Activated CD8-positive, alpha-beta T cell treated with anti-CD3 and anti-CD28 coated beads, Interleukin-2, amount 10 ng/mL, durations not matched to agents 7 days and 5 days (primary cell): ENCODE results near the gene TWIST2. TPM values are rescaled to one million over a fixed set of nuclear protein-coding genes. Genes with fewer than 3 reads are reported as not detected.

Experiments used
- ATAC-seq: fragments of 150-1000 bp; cut with Tn5 transposase; one replicate; pipeline ENCODE4 v1.10.0; 2021; ENCODE audit warnings: moderate library complexity
- CTCF ChIA-PET: fragments of 350-600 bp; sonication (Branson Sonifier 250); formaldehyde crosslinking; loops from one replicate; lab custom pipeline; 2021; ENCODE audit warnings: antibody characterized with exemption; lab: Charles Lee
- POLR2A ChIA-PET: fragments of 350-600 bp; sonication (Branson Sonifier 250); formaldehyde crosslinking; loops from one replicate; lab custom pipeline; 2021; ENCODE audit warnings: antibody characterized with exemption; lab: Charles Lee
- DNase-seq: peaks from one replicate; pipeline ENCODE4 v3.0.0-alpha.2; 2020
- H3K27ac Mint-ChIP-seq: one replicate; pipeline ENCODE4 v1.8.0; 2021; ENCODE audit warnings: mild to moderate bottlenecking, mixed read lengths
- H3K27me3 Mint-ChIP-seq: one replicate; pipeline ENCODE4 v1.8.0; 2021; ENCODE audit warnings: low read depth, mixed read lengths
- H3K36me3 Mint-ChIP-seq: one replicate; pipeline ENCODE4 v1.8.0; 2021; ENCODE audit warnings: low read depth, mixed read lengths
- H3K4me1 Mint-ChIP-seq: one replicate; pipeline ENCODE4 v1.8.0; 2021; ENCODE audit warnings: low read depth, mixed read lengths
- H3K4me3 Mint-ChIP-seq: one replicate; pipeline ENCODE4 v1.8.0; 2021; ENCODE audit warnings: mild to moderate bottlenecking, mixed read lengths
- H3K9me3 Mint-ChIP-seq: one replicate; pipeline ENCODE4 v1.8.0; 2022; ENCODE audit warnings: mixed read lengths; ENCODE audit not compliant: insufficient read depth
- total RNA-seq, 2 experiments: library from RNA; stranded (reverse); gene quantifications; one replicate each; pipeline ENCODE4 v1.2.3, GENCODE V29; 2021

The TWIST2 gene
- total RNA-seq, 2 experiments from 2014 or later: not detected

- ChIA-PET POLR2A (no interaction called here), CTCF (no interaction called here)
- Mint-ChIP-seq H3K36me3 (no peaks in the 10 kb centered on the region), H3K27me3 (no peaks in the 10 kb centered on the region), H3K4me3 (no peak overlapping the region), H3K4me1 (no peaks in the 10 kb centered on the region), H3K27ac (no peak overlapping the region), H3K9me3 (no peaks in the 10 kb centered on the region)
- ATAC-seq (no peak), DNase-seq (no peak)
Observed at GRCh38 chr2:238915596-238915995, 67.7 kb downstream of the TWIST2 start.

- ChIA-PET POLR2A (no interaction called here), CTCF (no interaction called here)
- H3K36me3 Mint-ChIP-seq: no peaks in the 10 kb centered on the region
- no peaks in the 10 kb centered on the region for H3K4me1 Mint-ChIP-seq
- DNase-seq: no peak
- no peak for ATAC-seq
- H3K9me3 Mint-ChIP-seq: no peaks in the 10 kb centered on the region
- no peak overlapping the region for H3K4me3 Mint-ChIP-seq
- no peaks in the 10 kb centered on the region for H3K27me3 Mint-ChIP-seq
- no peak overlapping the region for H3K27ac Mint-ChIP-seq
Observed at GRCh38 chr2:238916176-238916874, 68.4 kb downstream of the TWIST2 start.

DNA sequence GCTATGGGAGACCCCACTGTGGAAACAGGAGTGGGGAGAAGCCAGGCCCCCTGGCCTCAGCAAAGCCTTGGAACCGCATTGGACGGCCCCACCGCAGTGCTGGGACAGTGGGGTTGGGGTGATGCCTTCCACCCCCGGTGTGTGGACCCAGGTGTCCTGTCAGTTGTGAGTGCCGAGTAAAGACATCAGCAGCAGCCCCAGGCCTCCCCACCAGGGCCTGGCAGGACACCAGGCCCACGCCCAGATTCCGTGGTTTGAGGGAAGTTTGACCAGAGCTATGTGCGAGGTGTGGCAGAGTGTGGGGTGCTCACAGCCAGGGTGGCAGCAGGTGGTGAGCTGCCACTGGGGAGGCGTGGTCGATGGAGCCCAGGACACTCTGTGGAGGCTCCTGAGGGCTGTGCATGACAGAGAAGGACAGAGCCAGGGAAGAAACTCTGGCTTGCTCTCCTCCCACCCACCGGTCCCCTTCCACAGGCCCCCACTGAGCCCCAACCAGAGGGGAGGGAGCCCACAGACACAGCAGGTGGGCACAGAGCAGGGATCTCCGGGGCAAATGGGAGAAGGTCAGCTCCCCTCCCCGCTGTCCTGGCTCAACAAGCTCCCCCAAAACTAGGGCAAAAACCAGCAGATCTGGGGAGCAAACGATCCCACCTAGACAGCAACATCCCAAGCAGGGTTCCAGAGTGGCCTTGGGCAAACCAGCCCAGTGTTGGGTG is 69.1 kb downstream of the TWIST2 start:
- POLR2A ChIA-PET: no interaction called here
- Mint-ChIP-seq H3K27ac (no peak overlapping the region), H3K4me1 (no peaks in the 10 kb centered on the region), H3K9me3 (no peaks in the 10 kb centered on the region), H3K4me3 (no peak overlapping the region), H3K36me3 (no peaks in the 10 kb centered on the region), H3K27me3 (no peaks in the 10 kb centered on the region)
- CTCF ChIA-PET: no interaction called here
- no peak for DNase-seq
- ATAC-seq: no peak

DNA sequence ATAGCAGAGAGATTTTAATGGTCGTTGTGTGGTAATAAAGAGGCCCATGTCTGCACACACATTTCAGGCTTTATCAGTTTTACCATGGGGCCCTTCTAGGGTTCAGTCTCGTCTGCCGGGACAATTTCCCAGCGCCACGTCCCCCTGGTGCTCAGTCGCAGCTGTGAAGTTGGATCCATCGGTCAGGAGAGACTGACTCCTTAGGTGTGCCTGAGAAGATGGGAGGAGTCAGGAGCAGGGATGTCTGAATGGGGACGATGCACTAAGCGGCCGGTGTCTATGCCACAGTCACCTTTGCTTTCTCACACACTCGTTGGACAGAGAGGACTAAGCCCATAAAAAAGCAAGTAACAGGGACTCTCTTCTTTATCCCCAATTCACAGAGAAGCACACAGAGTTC is 71.4 kb downstream of the TWIST2 start:
- H3K9me3 Mint-ChIP-seq: no peaks in the 10 kb centered on the region
- POLR2A ChIA-PET: no interaction called here
- ATAC-seq: no peak

GRCh38 chr2:238920053-238920452 is 72.2 kb downstream of the TWIST2 start:
- Mint-ChIP-seq H3K36me3 (no peaks in the 10 kb centered on the region), H3K27ac (no peak overlapping the region), H3K27me3 (no peaks in the 10 kb centered on the region), H3K4me3 (no peak overlapping the region), H3K9me3 (no peaks in the 10 kb centered on the region), H3K4me1 (no peaks in the 10 kb centered on the region)
- ATAC-seq (no peak), DNase-seq (no peak)
- ChIA-PET CTCF (no interaction called here), POLR2A (no interaction called here)

More for the DNA sequence above, 71.4 kb downstream of the TWIST2 start:
- Mint-ChIP-seq H3K4me3 (no peak overlapping the region), H3K27ac (no peak overlapping the region), H3K27me3 (no peaks in the 10 kb centered on the region), H3K36me3 (no peaks in the 10 kb centered on the region), H3K4me1 (no peaks in the 10 kb centered on the region)
- CTCF ChIA-PET: no interaction called here
- no peak for DNase-seq

DNA sequence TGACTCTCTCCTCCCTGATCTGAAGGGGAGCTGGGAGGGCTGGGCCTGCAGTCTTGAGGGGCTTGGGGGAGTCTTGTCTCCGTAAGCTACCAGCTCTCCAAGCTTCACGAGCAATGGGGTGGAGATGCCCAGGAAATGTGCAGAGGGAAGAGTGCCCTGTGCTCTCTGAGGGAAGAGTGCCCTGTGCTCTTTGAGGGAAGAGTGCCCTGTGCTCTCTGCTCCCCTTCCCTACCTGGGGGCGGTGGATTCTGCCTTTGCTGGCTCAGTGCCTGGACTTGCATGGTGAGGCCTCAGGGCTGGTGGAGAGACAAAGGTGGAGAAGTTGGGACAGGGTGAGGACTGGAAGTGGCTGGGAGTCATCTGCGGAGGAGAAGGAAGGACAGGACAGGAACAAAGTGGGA is 72.7 kb downstream of the TWIST2 start:
- Mint-ChIP-seq H3K27me3 (no peaks in the 10 kb centered on the region), H3K9me3 (no peaks in the 10 kb centered on the region), H3K4me1 (no peaks in the 10 kb centered on the region), H3K27ac (no peak overlapping the region), H3K4me3 (no peak overlapping the region), H3K36me3 (no peaks in the 10 kb centered on the region)
- CTCF ChIA-PET: no interaction called here
- DNase-seq (no peak), ATAC-seq (no peak)
- POLR2A ChIA-PET: no interaction called here

GRCh38 chr2:238921259-238921658 is 73.4 kb downstream of the TWIST2 start:
- H3K4me1 Mint-ChIP-seq: no peaks in the 10 kb centered on the region
- DNase-seq (no peak), ATAC-seq (no peak)
- ChIA-PET POLR2A (no interaction called here), CTCF (no interaction called here)
- no peak overlapping the region for H3K27ac Mint-ChIP-seq
- H3K36me3 Mint-ChIP-seq: no peaks in the 10 kb centered on the region
- no peaks in the 10 kb centered on the region for H3K27me3 Mint-ChIP-seq
- no peaks in the 10 kb centered on the region for H3K9me3 Mint-ChIP-seq
- no peak overlapping the region for H3K4me3 Mint-ChIP-seq

- CTCF ChIA-PET: no interaction called here
- no peaks in the 10 kb centered on the region for H3K27me3 Mint-ChIP-seq
- no peak overlapping the region for H3K4me3 Mint-ChIP-seq
- no peaks in the 10 kb centered on the region for H3K4me1 Mint-ChIP-seq
- H3K9me3 Mint-ChIP-seq: no peaks in the 10 kb centered on the region
- H3K27ac Mint-ChIP-seq: no peak overlapping the region
- no peaks in the 10 kb centered on the region for H3K36me3 Mint-ChIP-seq
- DNase-seq (no peak), ATAC-seq (no peak)
- POLR2A ChIA-PET: no interaction called here
Observed at GRCh38 chr2:238921681-238922319, 73.9 kb downstream of the TWIST2 start.

GRCh38 chr2:238922435-238922834 is 74.5 kb downstream of the TWIST2 start:
- POLR2A ChIA-PET: no interaction called here
- no peaks in the 10 kb centered on the region for H3K36me3 Mint-ChIP-seq
- H3K27ac Mint-ChIP-seq: no peak overlapping the region
- no peaks in the 10 kb centered on the region for H3K27me3 Mint-ChIP-seq
- no peaks in the 10 kb centered on the region for H3K9me3 Mint-ChIP-seq
- H3K4me1 Mint-ChIP-seq: no peaks in the 10 kb centered on the region
- DNase-seq (no peak), ATAC-seq (no peak)
- no peak overlapping the region for H3K4me3 Mint-ChIP-seq
- CTCF ChIA-PET: no interaction called here

DNA sequence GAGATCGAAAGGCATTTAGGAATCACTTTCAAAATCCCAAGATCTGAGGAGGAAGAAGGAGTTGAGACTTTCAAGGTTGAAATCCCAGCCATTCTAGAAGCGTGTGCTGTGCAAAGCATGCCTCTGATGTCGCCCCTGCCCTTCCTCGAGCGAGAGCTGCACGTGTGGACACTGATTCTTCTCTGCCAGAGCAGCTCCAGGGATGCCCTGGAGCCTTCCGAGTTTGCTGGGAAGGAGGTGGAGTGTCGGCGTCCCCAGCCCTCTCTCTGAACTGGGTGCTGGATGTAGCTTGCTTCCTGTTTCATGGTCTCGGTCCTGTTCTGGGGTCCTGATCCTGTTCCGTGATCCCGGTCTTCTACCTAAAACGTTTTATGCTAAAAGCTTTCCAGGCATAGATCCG is 76.1 kb downstream of the TWIST2 start:
- CTCF ChIA-PET: no interaction called here
- H3K36me3 Mint-ChIP-seq: no peaks in the 10 kb centered on the region
- no peaks in the 10 kb centered on the region for H3K27me3 Mint-ChIP-seq
- H3K9me3 Mint-ChIP-seq: no peaks in the 10 kb centered on the region
- DNase-seq: no peak
- H3K4me3 Mint-ChIP-seq: no peak overlapping the region
- no peak overlapping the region for H3K27ac Mint-ChIP-seq
- POLR2A ChIA-PET: no interaction called here
- no peaks in the 10 kb centered on the region for H3K4me1 Mint-ChIP-seq
- no peak for ATAC-seq

DNA sequence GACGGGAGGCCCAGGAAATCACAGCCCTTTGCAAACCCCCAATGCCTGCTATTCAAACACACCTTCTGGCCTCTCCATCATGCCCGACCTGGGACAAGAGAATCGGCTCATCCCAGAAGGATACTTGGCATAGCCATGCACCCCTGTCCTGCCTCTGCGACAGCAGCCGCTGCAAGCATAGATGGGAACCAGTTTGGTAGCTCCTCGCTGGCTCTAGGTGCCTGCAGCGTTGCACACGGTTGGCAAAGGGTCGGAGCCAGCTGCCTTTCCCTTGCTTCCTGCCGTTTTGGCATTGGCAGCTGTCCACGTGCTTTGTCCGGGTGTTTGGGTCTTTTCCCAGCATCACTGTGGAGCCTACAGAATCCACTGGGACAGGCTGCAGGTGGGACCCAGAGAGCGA is 76.9 kb downstream of the TWIST2 start:
- no peaks in the 10 kb centered on the region for H3K36me3 Mint-ChIP-seq
- DNase-seq (no peak), ATAC-seq (no peak)
- H3K9me3 Mint-ChIP-seq: no peaks in the 10 kb centered on the region
- CTCF ChIA-PET: no interaction called here
- POLR2A ChIA-PET: no interaction called here
- H3K4me1 Mint-ChIP-seq: no peaks in the 10 kb centered on the region
- no peak overlapping the region for H3K27ac Mint-ChIP-seq
- no peaks in the 10 kb centered on the region for H3K27me3 Mint-ChIP-seq
- H3K4me3 Mint-ChIP-seq: no peak overlapping the region

GRCh38 chr2:238925281-238925680 is 77.4 kb downstream of the TWIST2 start:
- no peaks in the 10 kb centered on the region for H3K4me1 Mint-ChIP-seq
- H3K4me3 Mint-ChIP-seq: no peak overlapping the region
- no peaks in the 10 kb centered on the region for H3K9me3 Mint-ChIP-seq
- ChIA-PET POLR2A (no interaction called here), CTCF (no interaction called here)
- DNase-seq: no peak
- H3K27ac Mint-ChIP-seq: no peak overlapping the region
- H3K36me3 Mint-ChIP-seq: no peaks in the 10 kb centered on the region
- H3K27me3 Mint-ChIP-seq: no peaks in the 10 kb centered on the region
- ATAC-seq: no peak
